Stimulated activated CD8-positive, alpha-beta memory T cell treated with anti-CD3 and anti-CD28 coated beads, Interleukin-12 subunit alpha, Interleukin-12 subunit beta, amount 100 ng/mL, for 24 hours (primary cell): ENCODE results near the gene TBC1D22A.
"Not testable (repeated sequence)": the region's sequence is repeated elsewhere in the genome, so short reads cannot be mapped to it uniquely, and the experiment has no call there.

ENCODE experiments used
- DNase-seq: peaks from one replicate; pipeline ENCODE4 v3.0.0-alpha.2; 2020; ENCODE audit errors: extremely low read depth

The TBC1D22A gene

GRCh38 chr22:46762238-46763050 is at the start of gene TBC1D22A:
Gene TBC1D22A, plus strand, starts transcription at chr22:46762650. Its CDS starts 137 bp downstream, at chr22:46762787.
- DNase-seq = peak; percentile 84

- DNase-seq = no peak
Observed at GRCh38 chr22:46714550-46714949, 47.9 kb upstream of the TBC1D22A start.

DNA sequence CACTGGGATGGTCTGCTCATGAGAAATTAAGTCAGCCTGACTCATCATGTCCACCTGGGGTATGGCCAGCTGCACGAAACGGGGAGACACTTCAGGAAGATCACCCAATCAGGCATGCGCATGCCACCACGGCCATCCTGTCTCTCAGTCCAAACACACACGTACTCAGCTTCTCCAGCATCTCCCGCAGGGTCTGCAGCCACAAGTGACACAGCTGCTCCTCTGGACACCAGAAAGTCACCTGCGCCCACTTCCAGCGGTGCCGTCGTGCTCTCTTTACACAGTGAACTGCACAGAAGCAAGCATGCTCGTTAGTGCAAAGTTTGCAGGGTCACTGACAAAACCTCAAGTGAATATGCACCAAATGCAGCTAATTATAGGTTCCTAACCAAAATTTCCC is 42.5 kb upstream of the TBC1D22A start:
- no peak for DNase-seq

DNA sequence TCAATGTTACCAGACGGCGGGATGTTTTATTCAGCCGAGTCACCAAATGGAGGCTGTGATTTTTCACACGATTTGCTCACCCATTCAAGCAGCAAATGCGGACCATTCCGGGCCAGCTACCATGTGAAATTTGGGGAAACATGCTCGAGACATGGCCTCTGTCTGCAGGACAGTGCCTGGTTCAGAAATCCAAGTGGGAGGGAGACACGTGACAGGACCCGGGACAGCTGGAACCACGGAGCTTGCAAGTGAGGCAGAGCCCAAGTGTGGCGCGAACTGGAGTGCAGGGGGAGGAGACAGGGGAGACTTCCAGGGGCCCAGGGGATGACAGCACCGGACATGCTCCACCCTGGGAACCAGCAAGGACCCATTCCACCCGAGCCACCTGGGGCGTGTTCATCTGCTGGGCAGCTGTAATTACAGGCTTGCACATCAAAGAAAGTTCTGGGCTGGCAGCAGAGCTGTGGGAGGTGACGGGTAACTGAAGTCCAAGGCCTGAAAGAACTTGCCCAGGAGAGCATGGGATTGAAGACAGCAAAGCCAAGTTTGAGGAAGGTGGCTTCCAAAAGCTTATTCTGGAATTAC is 40.9 kb upstream of the TBC1D22A start:
- no peak for DNase-seq

GRCh38 chr22:46723882-46724281 is 38.6 kb upstream of the TBC1D22A start:
- no peak for DNase-seq

DNA sequence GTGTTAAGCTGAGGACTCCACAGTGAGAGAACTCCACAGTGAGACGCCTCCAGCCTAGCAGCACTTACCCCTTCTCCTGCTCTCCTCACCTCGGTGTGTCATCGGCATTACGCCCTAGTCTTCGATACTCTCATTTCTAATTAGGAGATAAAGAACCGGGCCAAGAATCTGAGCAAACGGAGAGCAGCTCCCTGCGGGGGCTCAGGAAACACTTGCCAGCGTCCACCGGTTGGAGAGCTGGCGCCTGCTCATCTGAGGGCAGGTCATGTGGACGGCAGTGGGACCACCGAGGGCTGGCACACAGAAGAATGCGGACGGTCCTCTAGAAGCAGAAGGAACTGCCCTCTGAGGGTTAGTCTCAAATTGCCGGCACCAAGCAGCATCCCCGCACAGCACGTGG is 37.4 kb upstream of the TBC1D22A start:
- no peak for DNase-seq

DNA sequence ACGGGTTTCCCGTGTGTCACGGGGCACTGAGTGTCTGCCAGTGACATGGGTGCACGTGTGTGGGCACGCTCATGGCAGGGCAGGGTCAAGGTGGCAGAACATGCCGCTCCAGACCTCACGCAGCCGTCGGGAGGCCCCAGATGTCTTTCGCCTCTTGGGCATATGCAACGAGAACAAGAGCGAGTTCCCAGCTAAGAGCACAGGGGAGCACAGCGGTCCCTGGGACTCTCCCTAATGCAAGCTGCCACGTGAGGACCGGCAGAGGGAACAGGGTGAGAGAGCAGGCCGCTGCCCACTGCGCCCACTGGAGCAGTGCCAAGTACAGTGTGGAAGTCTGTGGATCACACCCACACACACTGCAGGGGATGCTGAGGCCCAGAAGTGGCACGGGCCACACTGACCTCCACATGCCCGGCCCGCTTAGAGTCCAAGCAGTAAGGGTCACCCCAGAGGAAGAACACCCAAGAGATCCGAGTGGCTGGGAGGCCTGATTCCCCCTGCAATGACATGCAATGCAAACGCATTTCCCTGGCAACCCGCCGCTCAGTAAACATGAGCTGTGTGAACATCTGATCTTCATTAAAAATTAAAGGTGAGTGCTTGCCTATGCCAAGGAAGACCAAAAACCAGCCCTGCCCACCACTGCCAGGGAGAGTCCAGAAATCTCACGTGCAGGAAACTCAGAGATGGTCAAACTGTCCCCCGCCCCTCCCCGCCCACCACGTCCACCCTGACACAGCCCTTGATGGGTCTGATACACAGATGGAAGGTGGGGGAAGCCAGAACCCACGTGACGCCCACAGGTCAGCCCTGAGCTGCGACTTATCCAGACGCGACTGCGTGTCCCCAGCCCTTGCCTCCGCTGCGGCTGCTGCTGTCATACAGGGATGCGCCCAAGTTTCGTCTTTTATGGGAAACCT is 36.1 kb upstream of the TBC1D22A start:
- DNase-seq = no peak

- no peak for DNase-seq
Observed at GRCh38 chr22:46726986-46727317, 35.5 kb upstream of the TBC1D22A start.

GRCh38 chr22:46727813-46728364 is 34.6 kb upstream of the TBC1D22A start:
- no peak for DNase-seq

GRCh38 chr22:46728470-46728869 is 34.0 kb upstream of the TBC1D22A start:
- no peak for DNase-seq

DNA sequence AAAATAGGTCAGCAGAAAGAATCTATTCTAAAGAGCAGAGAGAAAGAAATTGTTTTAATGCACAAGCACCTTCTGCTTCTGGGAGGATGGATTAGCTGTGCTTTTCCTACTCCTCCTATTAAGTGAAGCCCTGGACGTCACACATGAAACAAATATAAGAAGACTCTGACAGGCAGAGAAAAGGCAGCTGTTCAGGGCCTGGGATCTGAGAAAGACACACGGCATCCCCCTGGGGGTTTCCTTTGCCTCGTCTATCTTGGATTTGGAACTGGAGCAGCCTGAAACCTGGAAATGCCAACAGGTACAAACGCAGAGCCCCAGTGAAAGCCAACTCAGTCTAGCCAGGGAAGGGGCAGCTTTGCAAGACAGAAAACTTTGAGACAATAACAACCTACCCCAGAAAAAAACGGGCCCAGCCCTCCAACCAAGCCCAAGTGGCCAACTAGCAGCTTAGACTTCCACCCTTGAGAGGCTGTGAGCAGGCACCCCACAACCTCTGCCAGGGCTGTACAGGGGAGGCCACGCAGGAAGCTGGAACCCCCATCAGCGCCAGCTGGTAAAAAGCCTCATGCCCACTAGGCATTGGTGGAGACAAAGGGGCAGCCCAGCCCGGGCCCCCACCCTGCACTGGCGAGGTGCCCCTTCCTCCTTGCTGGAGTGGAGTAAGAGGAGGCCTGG is 31.7 kb upstream of the TBC1D22A start:
- DNase-seq = no peak

DNA sequence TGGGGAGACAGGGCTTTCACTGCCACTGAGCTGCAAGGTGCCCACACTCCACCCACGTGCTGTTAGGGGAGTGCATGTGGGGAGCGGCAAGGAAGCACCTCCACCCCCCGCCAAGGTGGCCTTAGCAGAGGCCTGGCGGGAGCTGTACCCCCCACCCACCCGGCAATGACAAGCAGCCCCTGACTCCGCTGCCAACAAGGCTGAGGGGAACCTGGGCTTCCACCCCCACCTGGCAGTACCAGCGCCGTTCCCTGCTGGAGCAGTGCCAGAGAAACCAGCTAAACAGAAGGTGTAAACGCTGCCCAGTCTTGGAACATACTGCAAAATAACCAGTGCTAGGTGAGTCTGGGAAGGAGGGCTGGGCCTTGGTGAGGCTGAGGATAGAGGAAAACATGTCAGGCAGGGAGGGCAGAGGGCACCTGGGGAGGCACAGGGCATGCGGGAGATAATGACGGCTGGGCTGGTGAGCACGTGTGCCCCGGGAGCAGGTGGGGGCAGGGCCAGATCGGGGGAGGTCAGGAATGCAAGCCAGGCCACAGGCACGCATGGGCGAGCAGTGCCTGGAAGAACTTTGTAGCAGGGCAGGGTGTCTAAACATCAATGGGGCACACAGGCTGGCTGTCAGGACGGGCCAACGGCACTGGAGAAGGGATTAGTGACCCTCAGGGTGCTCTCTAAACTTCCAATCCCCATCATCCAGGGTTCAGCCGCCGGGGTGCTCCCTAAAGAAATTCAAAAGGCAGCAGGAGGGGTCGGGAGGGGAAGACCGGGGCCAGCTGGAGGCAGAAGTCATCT is 31.0 kb upstream of the TBC1D22A start:
- DNase-seq = no peak

DNA sequence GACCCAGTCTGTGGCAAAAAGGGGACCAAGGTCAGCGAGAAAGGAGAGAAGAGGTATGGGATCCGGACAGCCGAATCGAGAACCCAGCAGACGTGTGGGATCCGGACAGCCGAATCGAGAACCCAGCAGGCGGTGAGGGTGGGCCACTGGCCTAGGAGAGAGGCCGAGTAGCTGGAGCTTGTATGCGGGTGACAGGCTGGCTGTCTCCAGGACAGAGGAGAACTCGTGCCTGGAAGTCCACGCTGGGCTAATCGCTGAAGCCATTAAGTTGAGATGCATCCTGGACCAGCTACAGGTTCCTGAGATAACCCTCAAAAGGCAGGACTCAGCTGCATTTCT is 30.4 kb upstream of the TBC1D22A start:
- DNase-seq = no peak

- DNase-seq = no peak
Observed at GRCh38 chr22:46732513-46732912, 29.9 kb upstream of the TBC1D22A start.

DNA sequence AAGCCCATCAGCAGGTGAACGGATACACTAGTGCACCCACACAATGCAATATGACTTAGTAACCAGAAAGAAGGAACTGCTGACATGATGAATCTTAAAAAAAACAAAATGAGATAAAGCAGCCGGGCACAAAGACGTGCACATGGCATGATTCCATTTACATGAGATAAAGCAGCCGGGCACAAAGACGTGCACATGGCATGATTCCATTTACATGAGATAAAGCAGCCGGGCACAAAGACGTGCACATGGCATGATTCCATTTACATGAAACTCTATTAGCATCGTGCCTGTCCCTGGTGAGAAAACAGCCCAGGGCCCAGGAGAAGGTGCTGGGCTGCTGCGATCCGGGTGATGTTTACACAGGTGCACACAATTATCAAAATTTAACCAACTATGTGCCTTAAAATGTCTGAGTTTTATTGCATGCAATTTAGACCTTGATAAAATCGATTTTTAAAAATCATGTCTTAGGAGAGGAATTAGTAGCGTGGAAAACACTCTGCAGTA is 28.2 kb upstream of the TBC1D22A start:
- DNase-seq = not testable (repeated sequence)

DNA sequence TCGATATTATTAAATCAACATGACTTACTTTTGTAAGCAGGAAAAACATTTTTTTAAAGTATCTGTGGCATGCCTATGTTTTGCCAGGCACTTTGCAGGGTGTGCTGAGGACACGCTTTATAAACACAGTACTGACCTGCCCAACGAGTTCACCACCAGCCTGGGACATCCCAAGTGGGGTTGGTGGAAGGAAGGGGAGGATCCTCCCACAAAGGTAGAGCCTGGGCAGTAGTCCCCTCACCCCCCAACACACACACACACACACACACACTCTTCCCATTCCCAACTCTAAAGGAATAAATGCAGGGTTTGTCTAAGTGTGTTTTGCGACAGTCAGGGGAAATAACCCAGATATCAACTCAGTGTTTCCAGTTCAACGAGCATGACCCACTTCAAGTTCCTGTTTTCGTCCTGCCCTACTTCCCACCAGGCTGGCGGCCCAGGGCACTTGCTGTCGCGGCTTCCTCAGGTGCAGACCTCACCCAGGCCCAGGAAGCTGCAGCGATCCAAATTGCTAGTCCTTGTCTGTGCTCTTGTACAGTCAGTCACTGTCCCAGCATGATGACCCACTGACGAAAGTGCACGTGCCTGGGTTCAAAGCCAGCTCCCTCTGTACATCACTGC is 27.5 kb upstream of the TBC1D22A start:
- no peak for DNase-seq

- no peak for DNase-seq
Observed at GRCh38 chr22:46735747-46736608, 26.5 kb upstream of the TBC1D22A start.

- DNase-seq = no peak
Observed at GRCh38 chr22:46736705-46737104, 25.7 kb upstream of the TBC1D22A start.
